ENCODE data around the gene DISP3.

DISP3 gene

DNA sequence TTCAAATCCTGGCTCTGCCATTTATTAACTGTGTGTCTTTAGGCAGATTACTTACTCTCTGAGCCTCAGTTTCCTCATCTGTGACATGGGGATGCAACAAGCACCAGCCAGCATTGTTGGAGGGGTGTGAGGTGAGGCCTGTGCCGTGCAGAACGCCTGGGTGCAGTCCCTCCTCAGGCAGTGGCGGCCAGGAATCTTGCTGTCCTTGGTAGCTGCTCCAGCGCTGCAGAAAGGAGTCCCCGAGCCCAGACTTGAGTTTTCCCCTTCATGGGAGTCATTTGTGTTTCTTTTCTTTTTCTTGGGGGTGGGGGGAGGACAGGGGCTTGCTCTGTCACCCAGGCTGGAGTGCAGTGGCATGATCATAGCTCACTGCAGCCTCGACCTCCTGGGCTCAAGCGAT is 46.6 kb downstream of the DISP3 start:
- in situ Hi-C loops (cut with MboI; ENCODE audit: low sequenced_read_pairs) = no loop called here

DNA sequence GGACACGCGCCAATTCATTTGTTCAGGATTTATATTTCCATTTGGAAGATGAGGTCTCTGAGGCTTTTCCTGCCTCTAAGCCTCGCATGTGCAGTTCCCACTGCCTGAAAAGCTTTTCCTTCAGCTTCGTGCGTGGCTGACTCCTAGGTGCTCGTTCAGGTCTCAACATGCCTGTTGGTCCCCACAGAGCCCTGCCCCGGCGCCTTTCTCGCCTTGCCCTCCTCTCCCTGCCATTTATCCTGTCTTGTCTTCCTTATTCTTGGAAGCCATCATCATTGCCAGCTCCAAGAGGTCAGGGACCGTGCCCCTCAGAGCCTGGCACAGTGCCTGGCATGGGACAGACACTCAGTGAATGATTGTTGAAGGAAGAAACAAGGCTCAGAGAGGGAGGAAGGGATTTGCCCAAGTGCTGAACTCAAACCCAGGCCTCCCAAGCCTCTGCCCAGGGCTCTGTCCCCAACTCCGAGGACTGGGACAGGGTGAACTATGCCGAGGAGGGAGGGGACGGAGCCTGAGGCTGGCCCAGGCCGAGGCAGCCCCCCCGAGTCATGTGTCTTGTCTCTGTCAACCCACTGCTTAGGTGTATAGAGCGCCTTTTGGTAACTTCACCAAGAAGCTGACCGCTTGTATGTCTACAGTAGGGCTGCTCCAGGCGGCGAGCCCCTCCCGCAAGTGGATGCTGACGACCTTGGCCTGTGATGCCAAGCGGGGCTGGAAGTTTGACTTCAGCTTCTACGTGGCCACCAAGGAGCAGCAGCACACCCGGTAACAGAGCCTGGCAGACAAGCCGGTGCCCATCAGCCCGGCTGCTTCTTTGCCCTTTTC is 47.3 kb downstream of the DISP3 start:
- in situ Hi-C loops (cut with MboI; ENCODE audit: low sequenced_read_pairs) = no loop called here

DNA sequence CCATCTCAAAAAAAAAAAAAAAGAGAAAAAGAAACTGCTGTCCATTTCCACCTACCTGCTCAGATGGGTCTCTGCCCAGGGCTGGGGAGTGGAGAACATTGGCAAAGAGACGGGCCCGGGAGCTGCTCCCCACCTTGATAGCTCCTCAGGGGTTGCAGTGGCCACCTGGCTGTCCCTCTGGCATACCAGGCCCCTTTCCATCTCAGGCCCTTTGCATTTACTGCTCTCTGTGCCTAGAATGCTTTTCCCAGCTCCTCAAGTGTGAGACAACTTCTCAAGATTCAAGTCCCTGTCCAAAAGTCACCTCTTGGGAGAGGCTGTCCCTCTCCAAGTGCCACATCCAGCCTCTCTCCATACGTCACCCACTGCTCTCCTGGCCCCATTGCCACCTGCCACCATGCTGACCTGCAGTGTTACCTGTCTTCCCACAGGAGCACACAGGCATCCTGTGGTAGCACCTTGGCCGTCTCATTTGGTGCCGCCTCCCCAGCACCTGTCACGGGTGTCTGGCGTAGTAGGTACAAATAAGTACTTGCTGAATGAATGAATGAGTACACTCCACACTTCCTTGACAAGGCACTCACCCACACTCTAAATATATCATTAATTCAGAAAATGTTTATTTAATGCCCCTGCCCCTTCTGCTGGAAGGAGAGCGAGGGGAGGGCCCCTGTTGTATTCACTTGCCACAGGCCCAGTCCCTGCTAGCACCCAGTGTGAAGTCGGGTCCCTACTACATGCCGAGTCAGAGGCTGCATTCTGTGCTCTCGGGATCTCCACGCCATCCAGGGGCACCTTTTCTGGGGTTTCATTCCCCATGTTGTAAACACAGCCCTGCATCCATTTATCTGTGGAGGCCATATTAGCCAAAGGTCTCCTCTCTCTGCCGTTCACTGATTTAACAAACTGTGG is 48.8 kb downstream of the DISP3 start:
- in situ Hi-C loops (cut with MboI; ENCODE audit: low sequenced_read_pairs) = no loop called here

DNA sequence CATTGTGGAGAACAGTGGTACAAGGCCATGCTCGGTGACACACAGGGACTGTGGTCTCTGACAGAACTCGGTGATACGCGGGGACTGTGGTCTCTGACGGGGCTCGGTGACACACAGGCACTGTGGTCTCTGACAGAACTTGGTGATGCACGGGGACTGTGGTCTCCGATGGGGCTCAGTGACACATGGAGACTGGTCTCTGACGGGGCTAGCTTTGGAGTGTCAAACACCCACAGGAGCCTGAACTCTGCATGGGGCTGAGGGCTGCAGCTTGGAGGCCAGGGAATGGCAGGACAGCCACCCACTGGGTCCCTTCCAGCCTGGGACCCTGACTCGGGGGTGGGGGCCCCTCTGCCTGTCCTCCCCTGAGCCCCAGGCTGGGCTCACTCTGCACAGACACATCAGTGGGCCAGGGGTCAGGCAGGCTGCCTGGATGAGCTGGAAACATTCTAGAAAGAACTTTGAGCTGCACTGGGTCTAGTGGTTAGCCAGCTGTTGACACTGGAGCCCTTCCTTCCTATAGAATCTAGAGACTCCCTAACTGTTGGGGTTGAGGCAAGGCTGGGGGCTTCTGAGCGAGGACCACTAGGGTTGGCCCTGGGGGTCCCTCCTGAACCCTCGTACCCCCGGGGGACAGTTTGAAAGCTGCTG is 49.8 kb downstream of the DISP3 start:
- in situ Hi-C loops (cut with MboI; ENCODE audit: low sequenced_read_pairs) = no loop called here

DNA sequence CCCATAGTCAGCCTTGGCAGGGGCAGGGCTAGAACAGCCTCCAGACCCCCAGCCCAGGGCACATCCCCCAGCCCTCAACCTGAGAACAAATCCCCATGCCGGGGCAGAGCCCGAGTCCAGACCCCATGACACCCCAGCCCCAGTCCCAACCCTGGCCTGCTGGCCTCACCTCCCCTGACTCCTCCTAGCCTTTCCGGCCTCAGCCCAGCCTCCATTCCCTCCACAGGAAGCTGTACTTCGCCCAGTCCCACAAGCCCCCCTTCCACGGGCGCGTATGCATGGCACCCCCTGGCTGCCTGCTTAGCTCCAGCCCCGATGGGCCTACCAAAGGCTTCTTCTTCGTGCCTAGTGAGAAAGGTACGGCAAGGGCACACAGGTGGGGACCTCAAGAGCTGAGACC is 50.4 kb downstream of the DISP3 start:
- in situ Hi-C loops (cut with MboI; ENCODE audit: low sequenced_read_pairs) = no loop called here

DNA sequence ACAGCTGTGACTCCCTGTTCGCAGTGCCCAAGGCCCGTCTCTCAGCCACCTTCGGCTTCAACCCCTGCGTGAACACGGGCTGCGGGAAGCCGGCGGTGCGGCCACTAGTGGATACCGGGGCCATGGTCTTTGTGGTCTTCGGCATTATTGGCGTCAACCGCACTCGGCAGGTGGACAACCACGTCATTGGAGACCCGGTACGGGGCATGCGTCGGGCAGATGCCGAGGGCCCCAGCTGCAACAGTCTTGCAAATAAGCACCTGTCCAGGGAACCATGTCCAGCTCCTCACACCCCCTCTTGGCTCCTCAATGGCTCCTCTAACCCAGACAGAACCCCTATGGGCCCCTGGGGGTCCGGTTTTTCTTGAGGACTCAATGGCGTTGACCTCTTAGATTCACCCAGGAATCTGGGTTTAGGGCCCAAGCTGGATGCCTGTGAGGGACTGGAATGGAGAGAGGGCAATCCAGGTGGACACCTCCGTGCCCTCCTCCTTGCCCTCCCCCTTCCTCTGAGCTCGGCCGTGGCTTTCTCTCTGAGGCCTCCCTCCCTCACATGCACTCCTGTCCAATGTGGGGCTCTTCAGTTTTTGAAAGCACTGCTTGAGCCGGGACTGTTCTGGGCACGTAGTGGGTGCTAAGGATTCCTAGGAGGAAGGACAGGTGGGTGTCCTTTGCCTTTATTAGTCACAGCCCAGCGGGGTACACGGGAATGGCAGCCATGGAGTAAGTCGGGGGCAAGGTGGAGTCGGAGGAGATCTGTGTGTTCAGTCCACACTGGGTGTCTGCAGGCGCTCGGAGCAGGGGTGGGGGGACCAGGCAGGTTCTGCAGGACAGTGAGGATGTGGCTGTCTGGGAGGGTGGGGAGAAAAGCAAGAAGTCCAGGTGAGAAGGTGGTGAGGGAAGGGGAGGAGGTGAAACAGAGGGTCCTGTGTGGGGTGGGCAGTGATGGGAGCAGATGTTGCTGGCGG is 51.1 kb downstream of the DISP3 start:
- in situ Hi-C loops (cut with MboI; ENCODE audit: low sequenced_read_pairs) = no loop called here

DNA sequence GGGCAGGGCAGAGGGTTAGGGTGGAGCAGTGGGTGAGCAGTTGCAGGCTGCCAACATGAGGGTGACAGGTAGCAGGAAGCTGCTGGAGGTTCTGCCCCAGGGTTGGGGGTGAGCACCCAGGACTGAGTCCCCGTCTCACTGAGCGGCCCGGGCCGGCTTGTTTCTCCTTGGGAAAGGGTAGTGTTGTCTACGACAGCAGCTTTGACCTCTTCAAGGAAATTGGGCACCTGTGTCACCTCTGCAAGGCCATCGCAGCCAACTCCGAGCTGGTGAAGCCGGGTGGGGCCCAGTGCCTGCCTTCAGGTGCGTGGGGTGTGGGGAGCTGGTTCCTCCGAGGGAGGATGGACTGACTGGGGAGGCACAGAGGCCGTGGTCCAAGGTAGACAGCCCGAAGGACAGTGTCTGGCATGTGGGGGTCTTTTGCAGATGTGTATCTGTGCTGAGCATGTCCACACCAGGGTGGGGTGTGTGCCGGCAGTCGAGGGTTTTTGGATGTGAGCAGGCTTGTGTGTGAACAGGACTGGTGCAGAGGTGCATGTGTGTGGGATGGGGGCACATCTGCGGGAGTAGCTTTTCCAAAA is 51.9 kb downstream of the DISP3 start:
- in situ Hi-C loops (cut with MboI; ENCODE audit: low sequenced_read_pairs) = no loop called here

DNA sequence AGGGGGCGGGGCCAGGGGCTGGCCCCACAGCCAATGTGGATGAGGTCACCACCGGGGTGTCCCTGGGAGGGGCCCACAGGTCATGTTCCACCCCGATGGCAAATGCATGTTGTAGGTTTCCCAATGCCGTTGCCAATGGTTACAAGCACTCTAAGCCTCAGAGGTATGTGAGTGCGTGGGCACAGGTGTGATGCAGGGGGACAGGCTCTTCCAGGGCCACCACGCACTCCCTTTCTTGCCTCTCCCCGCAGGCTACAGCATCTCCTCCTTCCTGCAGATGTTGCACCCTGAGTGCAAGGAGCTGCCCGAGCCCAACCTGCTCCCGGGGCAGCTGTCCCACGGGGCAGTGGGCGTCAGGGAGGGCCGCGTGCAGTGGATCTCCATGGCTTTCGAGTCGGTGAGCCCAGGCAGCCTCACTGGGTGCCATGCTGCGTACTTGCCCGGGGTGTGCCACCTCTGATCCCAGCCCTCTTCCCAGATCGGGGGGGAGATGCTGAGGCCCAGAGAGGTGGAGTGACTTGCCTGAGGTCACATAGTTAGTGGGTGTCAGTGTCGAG is 52.4 kb downstream of the DISP3 start:
- in situ Hi-C loops (cut with MboI; ENCODE audit: low sequenced_read_pairs) = no loop called here

DNA sequence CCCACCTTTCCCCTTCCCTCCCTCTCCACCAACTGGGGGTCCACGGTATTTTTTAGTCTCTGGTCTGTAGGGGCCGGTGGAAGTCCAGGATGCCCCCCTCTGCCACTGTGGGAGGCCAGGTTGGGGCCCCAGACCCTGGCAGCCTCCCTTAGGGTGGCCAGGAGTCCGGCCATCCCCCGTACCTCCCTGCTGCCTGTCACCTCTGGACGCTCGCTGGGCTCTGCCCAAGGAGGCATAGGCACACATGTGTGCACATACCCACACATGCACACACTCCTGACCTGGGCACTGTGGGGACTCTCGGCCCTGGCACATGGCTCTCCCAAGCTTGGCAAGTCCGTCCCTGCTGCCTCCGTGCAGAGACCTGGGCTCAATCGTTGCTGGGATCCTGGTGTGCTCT is 53.0 kb downstream of the DISP3 start:
- in situ Hi-C loops (cut with MboI; ENCODE audit: low sequenced_read_pairs) = no loop called here

DNA sequence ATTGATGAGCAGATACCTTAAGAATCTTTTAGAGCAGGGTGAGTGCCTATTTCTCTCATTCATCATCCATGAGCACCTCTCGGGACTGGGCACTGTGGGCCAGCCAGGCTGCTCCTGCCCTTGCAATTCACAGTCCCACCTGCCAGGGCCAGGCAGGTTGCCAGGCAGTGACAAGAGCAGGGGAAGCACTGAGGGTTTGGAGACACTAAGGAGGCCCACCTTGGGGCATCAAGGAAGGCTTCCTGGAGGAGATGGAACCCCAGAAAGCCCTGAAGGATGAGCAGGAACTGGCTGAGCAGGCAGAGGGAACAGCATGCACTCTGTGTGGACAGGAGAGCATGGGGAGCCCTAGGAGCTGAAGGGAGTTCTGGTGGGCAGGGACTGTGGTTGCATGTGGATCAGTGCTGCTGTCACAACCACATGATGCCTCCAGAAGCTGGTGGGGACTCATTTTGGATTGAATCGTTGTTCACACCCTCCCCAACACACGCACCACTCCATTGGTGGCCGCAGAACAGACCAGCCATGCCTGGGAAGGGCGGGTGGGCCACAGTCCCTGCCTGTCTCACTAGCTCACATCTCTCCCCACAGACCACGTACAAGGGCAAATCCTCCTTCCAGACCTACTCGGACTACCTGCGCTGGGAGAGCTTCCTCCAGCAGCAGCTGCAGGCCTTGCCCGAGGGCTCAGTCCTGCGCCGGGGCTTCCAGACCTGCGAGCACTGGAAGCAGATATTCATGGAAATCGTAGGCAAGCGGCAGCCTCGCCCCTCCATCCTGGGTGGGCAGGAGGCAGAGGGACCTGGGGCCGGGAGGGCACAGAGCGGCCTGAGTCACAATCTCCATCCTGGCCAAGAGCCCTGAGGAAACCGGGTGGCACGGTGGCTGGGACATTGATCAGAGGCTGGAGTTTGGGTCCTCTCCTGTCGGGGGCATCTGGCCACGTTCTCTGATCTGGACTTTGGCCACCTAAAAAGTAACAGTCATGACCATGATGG is 55.1 kb downstream of the DISP3 start:
- in situ Hi-C loops (cut with MboI; ENCODE audit: low sequenced_read_pairs) = no loop called here

DNA sequence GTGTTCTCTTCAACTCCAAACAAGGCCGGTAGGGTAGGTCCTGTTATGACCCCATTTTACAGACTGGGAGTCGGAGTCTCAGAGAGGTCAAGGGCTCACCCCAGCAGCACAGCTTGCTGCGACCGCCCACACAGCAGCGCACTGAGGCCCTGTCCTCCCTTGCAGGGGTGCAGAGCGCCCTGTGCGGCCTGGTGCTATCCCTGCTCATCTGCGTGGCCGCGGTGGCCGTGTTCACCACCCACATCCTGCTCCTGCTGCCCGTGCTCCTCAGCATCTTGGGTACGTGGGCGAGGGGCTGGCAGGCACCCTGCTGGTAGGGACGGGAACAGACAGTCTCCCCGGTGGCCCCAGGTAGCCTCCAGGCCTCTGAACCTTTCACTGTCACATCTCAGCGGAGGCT is 55.9 kb downstream of the DISP3 start:
- in situ Hi-C loops (cut with MboI; ENCODE audit: low sequenced_read_pairs) = no loop called here

DNA sequence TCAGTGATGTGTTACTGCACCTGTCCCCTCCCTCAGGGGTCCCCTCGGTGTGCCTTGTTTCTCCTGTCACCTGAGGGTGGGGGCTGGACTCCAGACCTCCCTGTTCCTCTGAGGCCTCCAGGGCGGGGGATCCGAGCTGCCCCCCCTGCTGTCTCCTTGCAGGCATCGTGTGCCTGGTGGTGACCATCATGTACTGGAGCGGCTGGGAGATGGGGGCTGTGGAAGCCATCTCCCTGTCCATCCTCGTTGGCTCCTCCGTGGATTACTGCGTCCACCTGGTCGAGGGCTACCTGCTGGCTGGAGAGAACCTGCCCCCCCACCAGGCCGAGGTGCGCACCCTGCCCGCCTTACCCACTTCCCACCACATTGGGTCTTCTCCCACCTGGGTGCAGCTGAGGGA is 56.4 kb downstream of the DISP3 start:
- in situ Hi-C loops (cut with MboI; ENCODE audit: low sequenced_read_pairs) = no loop called here

DNA sequence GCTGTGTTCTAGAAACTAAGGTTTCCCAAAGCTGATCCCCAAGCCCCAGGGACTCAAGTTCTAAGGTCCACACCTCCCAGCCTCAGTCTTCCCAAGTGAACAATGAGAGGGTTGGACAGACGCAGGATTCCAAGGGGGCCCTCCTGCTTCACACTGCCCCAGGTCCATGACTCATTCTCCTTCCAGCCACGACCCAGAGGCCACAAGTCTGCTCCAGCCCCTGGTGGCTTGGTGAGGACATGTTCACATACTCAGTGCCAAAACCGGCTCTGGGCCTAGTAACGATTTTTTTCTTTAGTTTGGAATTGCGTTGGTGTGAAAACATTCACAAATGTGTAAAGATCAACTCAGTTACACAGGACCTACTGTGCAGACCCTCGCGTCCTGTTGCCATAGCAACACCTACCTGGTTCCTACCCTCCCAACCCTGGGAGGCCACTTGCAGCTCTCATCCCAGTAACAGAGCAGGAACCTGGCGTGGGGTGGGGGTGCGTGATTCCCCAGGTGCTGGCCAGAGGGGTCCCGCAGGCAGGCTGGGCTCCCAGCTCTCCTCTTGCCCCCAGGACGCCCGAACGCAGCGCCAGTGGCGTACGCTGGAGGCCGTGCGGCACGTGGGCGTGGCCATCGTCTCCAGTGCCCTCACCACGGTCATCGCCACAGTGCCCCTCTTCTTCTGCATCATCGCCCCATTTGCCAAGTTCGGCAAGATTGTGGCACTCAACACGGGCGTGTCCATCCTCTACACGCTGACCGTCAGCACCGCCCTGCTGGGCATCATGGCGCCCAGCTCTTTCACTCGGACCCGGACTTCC is 57.0 kb downstream of the DISP3 start:
- in situ Hi-C loops (cut with MboI; ENCODE audit: low sequenced_read_pairs) = no loop called here

DNA sequence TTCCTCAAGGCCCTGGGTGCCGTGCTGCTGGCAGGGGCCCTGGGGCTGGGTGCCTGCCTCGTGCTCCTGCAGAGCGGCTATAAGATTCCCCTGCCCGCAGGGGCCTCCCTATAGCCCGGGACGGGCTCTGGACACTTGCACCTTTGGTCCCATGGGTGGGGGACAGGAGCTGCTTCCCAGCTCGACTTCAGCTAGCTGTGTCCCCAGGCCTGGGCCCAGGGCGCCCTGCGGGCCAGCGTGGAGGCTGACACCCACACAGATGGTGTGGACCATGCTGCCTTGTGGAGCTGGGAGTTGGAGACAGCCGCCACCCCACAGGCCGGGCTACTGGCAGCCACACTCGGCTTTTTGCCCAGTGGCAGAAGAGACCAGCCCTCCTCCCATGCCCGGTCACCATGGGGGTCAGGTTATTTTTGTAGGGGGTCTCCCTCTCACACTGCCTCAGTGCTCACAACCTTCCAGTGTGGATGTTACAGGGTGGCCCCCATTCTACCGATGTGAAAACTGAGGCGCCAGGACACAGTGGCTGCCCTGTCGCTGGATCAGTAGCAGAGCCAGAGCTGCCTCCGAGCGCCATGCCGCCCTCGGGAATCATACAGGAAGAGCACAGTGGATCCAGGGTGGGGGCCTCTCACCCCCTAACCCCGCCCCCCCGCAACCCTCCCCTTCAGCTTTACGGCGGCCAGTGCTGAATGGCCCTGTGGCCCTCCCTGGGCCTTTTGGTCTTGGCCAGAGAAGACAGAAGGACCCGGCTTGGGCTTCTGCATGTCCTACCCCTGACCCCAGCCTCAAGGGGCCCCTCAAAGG is 57.8 kb downstream of the DISP3 start:
- in situ Hi-C loops (cut with MboI; ENCODE audit: low sequenced_read_pairs) = no loop called here

DNA sequence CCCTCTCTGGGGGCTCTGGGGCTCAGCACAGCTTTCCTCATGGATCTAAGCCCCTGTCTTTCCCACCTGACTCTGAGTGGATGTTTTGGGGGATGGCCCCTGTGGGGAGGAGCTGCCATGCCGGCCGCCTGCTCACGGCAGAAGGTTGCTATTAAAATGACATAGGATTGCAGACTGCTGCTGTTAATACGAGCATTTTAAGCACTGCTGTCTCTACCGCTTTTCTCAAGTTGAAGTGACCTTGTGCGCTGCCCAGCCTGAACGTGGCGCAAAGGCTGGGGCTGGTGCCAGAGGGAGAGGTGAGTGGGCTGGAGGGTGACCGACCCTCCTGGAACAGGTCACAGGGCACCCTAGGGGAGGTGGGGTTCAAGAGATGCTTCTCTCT is 58.4 kb downstream of the DISP3 start:
- in situ Hi-C loops (cut with MboI; ENCODE audit: low sequenced_read_pairs) = no loop called here

DNA sequence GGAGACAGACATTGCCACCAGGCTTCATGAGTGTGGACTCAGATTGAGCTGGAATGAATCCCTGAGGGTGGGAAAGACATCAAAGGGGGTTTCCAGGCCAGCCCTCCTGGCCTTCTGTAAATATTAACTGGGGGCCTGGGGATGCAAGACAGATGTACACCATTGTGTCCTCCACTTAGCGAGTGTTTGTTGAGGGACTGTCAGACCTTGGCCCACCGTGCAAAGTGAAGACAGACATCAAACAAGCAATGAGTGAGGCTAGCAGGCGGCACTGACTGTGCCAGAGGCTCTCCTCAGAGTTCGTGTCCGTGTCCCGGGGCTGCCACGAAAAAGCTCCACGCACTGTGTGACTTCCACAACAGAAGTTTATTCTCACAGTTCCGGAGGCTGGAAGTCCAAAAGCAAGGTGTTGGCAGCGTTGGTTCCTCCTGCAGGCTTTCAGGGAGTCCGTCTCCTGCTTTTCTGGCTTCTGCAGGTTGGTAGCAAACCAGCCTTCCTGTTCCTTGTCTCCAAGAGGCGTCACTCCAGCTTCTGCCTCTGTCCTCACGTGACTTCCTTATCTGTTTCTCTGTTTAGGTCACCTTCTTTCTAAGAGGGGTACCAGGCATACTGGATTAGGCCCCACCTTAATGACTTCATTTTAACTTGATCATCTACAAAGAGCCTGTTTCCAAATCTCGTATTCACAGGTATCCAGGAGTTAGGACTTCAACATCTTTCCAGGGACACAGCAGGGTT is 59.1 kb downstream of the DISP3 start:
- in situ Hi-C loops (cut with MboI; ENCODE audit: low sequenced_read_pairs) = no loop called here
